ENCODE data around the gene FBXL16. TPM values are rescaled to one million over a fixed set of nuclear protein-coding genes. Genes with fewer than 3 reads are reported as not detected.
A peak's percentile ranks its signal among the peaks of the same experiment; 100 is the strongest.

Gene FBXL16
- total RNA-seq, 1 donor from 2014 or later = not detected

DNA sequence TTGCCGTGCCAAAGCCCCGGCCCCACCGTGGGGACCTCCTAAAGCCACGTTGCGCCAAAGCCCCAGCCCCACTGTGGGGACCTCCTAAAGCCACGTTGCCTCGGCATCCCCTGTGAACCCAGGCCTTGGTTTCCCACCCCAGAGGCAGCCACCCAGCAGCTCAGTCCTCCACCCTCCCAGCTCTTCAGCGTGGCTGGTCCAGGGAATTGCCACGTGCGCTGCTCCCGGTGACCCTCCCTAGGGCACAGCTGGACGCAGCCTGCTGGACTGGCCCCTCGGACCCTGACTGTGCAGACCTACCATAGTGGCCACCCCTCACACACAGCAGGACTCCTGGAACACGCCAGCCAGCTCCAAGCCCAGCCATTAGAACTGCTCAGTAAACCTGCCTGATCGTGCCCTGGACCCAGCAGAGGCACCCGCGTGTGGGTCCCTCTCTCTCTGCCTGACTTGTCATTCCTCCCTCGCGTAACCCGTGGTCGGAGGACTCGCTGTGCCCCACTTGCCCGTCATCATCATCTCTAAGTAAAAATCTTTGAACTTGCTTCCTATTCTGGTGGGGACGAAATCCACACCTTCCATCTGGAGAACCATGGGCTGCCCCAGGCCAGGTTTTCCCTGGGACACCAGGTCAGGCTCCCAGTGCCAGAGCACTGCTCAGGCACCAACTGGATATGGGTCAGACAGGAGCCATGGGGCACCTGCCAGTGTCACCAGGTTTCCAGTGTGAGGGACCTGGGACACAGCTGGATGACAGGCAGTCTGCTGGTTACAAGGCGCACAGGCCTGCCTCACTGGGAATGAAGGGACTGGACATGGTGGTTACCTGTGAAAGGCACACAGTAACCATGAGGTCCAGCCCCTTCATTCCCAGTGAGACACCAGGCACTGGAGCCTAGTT, 29.6 kb upstream of the FBXL16 start:
- DNase-seq = no peak

DNA sequence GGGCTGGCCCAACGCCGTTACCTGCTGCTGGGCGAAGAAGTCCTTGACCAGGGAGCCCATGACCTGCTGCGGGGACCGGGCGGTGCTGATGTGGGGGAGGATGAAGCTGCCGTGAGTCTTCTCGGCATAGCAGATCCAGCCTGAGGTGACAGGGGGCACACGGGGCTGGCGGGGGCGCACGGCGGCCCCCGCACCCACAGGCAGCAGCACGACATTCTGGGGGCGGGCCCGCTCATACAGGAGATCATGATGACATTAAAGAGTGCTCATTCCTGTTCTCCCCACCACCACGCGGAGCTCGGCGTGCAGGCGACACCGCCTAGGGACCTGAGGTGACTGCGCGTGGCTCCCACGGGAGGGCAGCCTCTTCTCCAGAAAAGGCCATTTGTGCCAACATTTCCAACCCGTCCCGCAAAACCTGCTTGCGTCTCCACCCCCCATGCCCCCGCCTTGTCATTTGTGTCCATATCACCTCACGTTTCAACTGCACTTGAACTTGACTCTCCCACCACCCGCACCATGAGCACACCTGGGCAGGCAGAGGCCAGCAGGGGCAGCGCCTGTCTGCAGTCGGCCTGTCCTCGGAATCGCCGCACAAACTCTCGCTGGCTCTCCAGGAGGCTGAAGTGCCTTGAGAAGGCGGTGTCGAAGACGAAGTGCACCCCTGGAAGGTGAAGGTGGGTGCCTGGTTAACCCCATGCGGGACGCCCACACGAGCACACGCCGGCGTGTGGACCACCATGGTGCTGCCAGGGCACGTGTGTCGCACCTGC, 28.8 kb upstream of the FBXL16 start:
- DNase-seq = no peak

DNA sequence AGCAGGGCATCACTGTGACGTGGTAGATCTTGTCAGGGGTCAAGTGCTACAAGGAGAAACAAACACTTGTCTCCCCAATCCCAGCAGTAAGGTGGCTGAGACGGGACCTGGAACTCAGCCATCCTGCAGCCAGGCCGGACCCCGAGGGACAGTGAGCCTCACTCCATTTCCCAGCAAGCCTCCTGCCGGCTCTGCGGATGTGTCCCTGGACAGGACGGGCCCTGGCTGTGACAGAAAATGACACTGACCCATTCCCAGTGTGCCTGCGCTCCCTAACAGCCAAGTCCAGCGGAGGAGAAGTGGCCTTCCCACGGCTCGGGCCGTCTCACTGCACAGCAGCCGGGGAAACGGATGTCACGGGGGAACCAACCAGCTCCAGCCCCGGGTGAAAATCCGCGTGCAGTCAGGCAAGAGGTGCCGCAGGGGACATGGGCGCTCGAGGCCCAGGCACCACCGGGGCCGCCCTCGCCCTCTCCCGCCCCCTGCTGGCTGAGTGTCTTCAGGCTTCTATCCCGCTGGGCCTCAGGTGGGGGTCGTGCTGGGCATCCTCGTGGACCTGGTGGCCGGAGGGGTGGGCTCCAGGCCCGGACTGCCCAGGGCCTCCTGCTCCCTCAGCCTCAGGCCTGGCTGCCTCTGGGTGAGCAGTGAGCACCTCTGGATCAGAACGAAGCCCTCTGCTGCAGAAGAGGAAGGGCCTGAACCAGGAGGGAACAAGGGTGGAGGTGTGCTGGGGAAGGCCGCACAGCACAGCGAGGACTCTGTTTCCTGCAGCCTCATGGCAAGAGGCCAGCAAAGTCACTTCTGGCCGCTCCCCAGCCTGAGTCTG, 28.0 kb upstream of the FBXL16 start:
- no peak for DNase-seq

DNA sequence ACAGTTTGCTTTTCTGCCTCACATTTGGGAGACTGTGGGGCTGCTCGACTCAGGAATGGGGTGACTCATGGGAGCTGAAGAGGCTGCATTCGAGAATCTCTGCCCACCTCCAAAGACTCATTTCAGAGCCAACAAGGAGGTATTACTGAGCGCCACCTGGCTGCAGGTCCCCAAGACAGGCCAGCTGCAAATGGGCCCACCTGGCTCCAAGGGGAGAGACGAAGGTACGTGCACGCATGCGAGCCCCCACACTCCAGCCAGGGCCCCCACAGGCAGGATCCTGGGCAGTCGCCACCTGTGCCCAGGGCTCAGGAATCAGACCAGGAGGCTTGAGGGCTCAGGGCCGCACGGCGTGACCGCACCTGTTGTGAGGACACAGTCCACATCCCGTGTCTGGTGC, 27.3 kb upstream of the FBXL16 start:
- no peak for DNase-seq

DNA sequence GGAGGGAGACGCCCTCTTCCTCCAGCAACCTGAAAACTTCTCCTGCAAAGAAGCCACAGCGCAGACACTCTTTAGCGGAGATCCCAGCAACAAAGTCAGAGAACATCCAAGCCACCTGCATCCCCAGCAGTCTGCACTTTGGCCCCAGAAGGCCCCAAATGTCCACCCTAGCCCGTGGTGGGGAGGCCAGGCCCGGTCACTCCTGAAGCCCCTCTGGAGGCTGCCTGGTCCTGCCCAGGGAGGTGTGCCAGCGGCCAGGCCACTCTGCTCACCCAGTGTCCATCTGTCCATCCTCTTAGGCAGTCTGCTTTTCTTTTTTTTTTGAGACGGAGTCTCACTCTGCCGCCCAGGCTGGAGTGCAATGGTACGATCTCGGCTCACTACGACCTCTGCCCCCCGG, 26.7 kb upstream of the FBXL16 start:
- DNase-seq = no peak

DNA sequence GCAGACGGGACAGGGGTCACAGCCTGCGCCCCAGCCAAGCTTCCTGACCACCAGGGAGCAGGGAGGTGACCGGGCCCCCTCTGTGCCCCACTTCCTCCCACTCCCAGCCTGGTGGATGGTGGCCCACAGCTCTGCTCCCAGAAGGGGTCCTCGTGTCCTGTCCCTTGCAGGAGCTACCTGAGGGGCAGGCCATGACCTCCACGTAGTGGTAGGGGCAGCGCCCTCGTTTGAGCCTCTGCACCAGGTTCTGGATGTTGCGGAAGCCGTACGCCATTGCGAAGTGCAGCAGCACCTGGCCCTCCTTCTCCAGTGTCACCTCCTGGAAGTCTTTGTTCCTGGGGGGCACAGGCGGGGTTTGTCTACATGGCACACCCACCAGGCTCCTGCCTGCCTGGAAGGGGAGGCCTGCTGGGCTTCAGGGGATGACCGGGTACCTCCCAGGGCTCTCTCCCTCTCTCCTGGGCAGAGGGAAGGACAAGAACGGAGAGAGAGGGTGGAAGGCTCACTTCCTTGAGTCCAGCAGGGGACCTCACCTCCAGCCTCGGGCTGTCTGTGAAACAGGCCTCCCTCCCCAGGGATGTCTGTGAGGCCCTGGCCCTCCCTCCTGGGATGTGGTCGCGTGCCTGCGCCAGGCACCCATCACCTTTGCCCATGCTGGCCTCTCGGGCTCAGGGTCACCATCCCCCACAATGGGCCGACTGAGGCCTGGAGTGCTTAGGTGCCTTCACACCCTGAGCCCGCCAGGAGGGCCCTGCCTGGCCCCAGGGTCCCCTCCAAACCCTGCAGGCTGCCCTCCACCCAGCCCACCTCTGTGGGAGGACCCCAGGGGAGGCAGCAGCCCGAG, 25.3 kb upstream of the FBXL16 start:
- no peak for DNase-seq

DNA sequence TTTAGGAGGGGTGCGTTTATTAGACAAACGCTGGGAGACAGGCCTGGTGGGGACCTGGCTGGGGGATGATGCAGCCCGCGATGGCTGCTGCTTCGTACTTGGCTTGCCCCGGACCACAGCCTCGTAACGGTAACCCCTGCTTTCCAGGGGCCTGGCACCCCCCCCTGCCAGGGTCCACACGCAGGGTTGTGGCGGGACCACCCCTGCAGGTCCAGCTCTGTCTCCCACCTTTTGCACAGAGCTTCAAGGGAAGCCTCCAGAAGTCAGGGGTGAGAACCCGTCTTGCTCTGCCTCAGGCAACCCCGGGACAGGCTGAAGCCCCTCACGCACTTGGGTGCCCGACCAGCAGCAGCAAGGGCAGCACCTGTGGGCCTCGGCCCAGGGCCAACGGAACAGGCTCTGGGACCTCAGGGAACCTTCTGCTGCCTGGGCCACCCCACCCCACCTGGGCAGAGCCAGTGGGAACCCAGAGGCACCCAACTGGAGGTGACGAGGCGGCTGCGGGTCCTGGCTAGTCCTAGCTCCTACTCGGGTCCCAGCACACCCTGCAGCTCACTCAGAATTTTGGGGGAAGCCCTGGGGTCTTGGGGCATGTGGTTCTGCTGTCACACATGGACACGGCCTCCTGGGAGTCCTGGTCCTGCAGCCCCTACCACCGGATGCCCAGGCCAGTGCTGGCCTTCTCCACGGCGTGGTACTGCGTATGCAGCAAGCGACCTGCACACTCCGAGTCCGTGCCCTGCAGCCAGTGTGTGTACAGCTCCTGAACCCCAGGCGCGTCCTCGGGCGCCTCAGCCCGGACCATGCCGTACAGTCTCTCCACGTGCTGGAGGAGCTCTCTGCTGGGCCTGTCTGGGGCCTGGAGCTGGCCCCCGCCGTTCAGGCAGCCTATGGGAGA, 24.4 kb upstream of the FBXL16 start:
- no peak for DNase-seq

DNA sequence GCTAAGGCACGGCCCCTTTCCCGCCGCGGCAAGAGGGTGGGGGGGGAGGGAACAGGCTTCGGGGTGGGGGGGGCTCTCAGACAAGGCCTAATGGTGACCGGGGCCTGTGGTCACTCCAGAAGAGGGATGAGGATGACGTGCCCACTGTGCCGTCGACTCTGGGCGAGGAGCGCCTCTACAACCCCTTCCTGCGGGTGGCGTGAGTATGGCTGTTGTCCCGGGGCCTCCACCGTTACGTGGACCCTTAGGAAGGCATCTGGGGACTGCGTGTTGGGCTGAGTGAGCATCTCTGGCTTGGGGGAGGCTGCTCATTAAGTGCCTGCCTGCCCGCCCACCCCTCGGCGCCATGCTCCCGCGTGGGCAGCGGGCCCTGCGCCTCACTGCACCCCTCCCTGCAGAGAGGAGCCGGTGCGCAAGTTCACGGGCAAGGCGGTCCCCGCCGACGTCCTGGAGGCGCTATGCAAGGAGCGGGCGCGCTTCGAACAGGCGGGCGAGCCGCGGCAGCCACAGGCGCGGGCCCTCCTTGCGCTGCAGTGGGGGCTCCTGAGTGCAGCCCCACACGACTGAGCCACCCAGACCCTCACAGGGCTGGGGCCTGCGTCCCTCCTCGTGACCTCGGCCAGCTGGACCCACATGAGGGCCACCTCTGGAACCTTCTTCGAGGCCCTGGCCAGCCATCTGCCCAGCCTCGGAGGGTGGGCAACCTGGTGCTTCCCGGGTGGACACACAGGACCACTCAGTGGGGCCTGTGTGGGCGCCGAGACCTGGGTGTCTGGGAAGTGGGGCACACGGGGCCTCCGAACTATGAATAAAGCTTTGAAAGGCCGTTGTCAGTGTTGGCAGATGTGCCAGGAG, 23.5 kb upstream of the FBXL16 start:
- no peak for DNase-seq

DNA sequence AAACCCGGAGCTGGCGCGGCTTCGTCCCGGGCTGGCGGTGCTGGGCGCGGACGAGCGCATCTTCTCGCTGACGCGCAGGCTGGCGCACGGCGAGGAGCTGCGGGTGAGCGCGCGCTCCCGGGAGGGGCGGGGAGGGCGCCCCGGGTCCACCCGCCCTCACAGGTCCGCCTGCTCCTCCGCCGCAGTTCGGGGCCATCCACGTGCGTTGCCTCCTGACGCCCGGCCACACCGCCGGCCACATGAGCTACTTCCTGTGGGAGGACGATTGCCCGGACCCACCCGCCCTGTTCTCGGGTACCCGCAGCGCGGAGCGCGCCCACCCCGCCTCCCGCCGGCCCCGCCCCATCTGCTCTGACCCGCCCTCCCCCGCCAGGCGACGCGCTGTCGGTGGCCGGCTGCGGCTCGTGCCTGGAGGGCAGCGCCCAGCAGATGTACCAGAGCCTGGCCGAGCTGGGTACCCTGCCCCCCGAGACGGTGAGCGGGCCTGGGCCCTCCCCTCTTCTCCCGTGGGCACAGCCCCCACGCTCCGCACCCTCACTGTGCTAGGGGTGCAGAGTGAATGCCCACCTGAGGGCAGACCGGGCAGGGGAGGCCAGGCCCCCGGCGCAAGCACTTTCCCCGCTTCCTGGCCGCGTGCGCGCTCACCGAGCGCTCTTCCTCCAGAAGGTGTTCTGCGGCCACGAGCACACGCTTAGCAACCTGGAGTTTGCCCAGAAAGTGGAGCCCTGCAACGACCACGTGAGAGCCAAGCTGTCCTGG, 22.7 kb upstream of the FBXL16 start:
- DNase-seq = peak; percentile 49

DNA sequence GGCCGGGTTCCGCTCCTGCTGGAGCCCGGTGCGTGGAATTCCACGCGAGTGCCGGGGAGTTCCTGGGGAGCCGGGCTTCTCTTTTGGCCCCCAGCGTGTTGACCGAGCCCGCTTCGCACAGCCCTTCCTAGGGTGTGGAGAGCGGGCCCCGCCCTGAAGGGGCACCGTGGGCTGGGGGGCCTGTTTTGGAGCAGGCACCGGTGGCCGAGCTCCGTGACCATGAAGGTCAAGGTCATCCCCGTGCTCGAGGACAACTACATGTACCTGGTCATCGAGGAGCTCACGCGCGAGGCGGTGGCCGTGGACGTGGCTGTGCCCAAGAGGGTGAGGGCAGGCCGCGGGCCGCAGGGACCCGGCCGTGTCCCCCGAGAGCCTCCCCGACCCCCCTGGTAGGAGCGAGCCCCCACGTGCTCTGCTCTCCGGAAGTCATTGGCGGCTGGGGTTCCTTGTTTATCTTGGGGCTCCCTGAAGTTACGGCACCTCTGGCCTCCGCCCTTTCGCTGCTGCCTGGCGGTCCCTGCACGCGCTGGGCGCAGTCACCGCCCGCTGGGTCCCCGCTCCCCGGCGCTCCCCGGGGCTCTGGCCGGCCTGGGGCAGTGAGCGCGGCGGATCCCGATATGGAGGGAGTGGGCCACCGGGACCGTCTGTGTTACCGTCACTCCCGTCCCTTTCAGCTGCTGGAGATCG, 21.8 kb upstream of the FBXL16 start:
- no peak for DNase-seq

DNA sequence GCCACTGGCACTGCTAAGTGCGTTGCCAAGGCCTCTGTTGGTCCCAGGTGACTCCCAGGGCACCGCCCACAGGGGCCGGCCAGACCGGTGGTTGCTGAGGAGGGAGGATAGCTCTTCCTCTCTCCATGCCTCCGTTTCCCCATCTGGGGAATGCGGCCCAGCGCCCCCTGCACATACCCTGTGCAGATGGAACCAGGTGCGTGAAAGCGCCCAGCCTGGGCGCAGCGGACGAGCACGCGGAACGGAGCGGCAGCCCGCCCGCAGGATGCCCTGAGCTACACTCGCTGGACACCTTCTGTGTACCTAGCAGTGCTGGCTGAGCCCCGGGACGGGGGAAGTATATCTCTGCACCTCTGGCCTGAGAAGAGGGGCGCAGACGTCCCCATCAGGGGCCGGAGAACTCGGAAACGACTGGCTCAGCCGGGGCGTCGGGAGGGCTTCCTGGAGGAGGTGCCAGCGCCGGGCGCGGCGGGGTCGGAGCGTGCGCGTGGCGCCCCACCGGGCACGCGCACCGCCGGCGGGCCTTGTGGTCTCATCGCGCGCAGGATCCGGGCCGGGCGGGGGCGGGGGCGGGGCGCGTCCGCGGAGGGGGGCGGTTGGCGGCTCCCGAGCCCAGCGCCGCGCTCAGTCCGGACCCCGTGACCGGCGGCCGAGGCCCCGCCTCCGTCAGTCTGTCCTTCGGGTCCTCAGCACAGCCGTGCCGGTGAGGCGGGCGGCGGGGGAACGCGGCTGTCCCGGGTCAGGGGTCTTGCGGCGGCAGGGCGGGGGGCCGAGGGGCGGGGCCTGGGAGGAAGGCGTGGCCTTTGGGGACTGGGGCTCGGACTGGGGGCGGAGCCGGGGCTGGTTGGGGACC, 21.1 kb upstream of the FBXL16 start, which contains the start of the genes CCDC78 and HAGHL:
Gene CCDC78, minus strand, starts transcription at position 6 of the 853 bp plus-strand sequence. CDS start 76 bp downstream, outside the sequence.
Gene HAGHL, plus strand, starts transcription at position 669 of the 853 bp plus-strand sequence. CDS start 404 bp downstream, outside the sequence.
- no peak for DNase-seq

DNA sequence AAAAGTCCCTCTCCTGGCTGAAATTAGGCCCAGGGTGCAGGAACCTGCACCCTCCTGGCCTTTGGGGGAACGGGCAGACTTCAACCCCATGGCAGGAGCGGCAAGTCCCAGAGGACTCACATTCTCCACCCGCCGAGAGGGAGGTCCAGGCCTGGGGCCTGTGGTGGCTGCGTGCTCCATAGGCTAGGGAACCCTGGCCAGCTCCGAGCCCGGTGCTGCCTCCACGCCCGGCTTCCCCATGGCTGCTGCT, 20.5 kb upstream of the FBXL16 start:
- no peak for DNase-seq

DNA sequence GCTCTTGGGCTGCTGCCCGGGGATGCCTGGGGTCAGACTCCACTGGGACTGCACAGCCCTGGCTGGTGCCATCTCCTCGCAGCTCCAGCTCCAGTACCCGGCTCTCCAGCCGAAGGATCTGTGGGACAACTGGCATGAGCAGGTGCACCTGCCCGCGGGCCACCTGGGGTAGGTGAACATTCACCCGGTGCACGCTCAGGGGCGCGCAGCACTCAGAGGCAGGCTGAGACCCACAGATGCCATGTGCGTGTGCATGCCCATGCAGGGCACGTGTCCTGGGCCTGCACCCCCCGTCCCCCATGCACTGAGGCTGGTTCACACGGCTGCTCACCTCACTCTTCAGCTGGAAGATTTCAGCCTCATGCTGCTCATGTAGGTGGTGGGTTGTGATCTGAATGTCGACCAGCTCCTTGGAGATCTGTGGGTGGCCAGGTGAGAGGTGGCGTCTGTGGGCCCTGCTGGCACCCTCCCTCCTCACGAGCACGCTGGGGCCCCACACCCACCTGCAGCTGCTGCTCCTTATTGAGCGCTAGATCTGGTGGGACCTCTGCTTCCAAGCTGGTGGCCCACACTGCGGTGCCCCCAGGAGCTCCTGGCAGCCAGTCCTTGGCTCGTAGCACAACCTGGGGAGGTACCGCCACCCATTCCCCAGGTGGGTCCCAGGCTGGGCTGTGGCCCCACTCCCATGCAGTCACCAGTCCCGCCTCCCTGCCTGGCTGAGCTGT, 20.0 kb upstream of the FBXL16 start:
- no peak for DNase-seq

DNA sequence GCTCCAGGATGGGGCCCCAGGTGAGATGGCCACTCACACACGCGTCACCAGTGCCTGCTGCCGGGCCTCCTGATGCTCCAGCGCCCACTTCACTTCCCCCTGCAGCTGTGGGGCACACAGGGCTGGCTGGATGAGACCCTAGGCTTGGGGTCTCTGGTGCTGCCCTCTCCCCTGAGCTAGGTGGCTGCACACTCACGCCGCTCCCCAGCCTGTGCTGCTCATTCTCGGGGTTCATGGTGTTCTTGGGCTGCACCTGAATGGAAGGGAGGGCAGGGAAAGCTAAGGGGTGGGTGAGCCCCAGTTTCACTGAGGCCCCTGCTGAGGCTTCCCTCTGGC, 19.4 kb upstream of the FBXL16 start:
- DNase-seq = no peak

DNA sequence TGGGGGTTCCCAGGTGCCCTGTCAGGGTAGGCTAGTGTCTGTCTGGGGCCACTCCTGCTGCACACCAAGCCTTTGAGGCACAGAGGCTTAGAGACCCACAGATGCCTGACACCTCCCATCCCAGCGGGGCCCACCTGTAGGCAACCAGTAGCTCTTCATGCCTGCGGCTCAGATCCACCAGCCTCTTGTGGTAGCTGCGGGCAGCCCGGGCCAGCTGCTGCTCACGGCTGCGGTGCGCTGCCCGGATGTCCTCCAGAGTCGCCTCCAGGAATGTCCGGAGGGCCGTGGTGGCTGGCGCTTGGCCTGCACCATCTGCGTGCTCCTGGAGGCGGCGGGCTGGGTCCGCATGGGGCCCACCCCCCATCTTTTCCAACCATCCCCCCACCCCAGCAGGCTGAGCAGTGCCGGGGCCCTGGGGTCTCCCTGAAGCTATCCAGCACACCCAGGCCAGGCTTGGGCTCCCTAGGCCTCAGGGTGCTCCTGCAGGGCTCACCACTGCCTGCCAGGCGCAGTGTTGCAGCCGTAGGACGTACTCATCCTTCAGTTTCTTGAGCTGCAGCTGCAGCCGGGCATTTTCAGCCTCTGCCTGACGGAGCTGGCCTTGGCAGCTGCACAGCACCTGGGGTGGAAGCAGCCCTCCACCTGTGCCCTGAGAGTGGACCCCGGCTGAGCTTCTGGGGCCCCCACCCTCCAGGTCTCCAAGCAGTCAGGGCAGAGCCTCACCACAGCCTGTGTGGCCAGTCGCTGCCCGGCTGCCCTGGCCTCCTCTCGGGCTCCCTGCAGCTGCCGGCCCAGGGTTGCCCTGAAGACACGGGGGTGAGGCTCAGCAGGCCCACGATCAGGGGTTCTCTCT, 18.8 kb upstream of the FBXL16 start:
- DNase-seq = no peak

DNA sequence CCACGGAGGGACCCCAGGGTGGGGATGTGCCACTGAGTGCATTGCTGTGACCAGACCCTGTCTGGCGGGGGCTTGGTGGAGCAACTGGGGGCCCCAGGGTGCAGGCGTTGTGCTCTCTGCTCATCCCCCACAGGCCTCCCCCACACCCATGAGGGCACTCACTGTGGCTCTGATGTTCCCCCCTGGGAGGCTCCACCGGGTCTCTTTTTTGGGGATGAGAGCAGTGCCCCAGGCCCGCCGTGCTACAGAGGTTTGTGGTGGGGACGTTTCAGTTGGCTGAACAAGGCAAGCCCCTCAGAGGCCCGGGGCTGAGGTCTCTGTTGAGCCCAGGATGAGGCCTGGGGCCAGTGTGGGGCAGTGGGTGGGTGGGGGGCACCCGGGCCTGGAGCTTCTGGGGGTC, 18.1 kb upstream of the FBXL16 start:
- no peak for DNase-seq

All from dermis blood vessel endothelial cell (primary cell).